IMR-90 (cell line): ENCODE data around the gene FNDC3A. TPM values are rescaled to one million over a fixed set of nuclear protein-coding genes. Genes with fewer than 3 reads are reported as not detected.

Source experiments
- ATAC-seq: fragments of 200-7000 bp; cut with Tn5 transposase; 2 replicates; pipeline ENCODE4 v1.9.1; 2020; ENCODE audit warnings: low read depth, mild to moderate bottlenecking, moderate library complexity
- BruUV-seq: library from RNA; stranded (reverse); fragments of 400-500 nt; replicated peaks from 2 replicates; lab custom pipeline; 2021; lab: Mats Ljungman, UMichigan
- CTCF ChIA-PET: fragments of 300-600 bp; formaldehyde crosslinking; extraction: SDS; loops from one replicate; lab custom pipeline; 2021; ENCODE audit warnings: antibody characterized with exemption; lab: Yijun Ruan, JAX
- POLR2A ChIA-PET: fragments of 300-600 bp; sonication (Branson Sonifier 250); formaldehyde crosslinking; loops from one replicate; lab custom pipeline; 2022; ENCODE audit warnings: antibody characterized with exemption; ENCODE audit not compliant: unreplicated experiment; lab: Charles Lee
- DNase-seq: peaks from one replicate; pipeline ENCODE4 v3.0.0; 2013
- H2AFZ ChIP-seq: replicated peaks from 2 replicates; pipeline ENCODE3; 2013; ENCODE audit warnings: low read length, mild to moderate bottlenecking; ENCODE audit not compliant: poor library complexity
- H2AK5ac ChIP-seq: 2 replicates; pipeline ENCODE4 v1.6.1; 2013; ENCODE audit warnings: low read depth, low read length, inconsistent platforms
- H2AK9ac ChIP-seq: replicated peaks from 2 replicates; pipeline ENCODE3; 2013; ENCODE audit warnings: mild to moderate bottlenecking, low read depth, low read length, moderate library complexity; ENCODE audit not compliant: poor library complexity
- H2BK120ac ChIP-seq: 2 replicates; pipeline ENCODE4 v1.6.1; 2013; ENCODE audit warnings: low read depth, low read length, inconsistent platforms
- H2BK15ac ChIP-seq: 3 replicates; pipeline ENCODE4 v1.6.1; 2013; ENCODE audit warnings: low read depth, low read length, inconsistent platforms
- H2BK20ac ChIP-seq: 2 replicates; pipeline ENCODE4 v1.6.1; 2013; ENCODE audit warnings: low read depth, mild to moderate bottlenecking, inconsistent platforms, low read length, moderate library complexity
- H2BK5ac ChIP-seq: 2 replicates; pipeline ENCODE4 v1.6.1; 2013; ENCODE audit warnings: mild to moderate bottlenecking, low read depth, low read length, inconsistent platforms; ENCODE audit not compliant: poor library complexity, severe bottlenecking
- H3K14ac ChIP-seq: replicated peaks from 2 replicates; pipeline ENCODE4 v1.6.1; 2013; ENCODE audit warnings: low read depth, low read length, inconsistent platforms
- H3K18ac ChIP-seq: 2 replicates; pipeline ENCODE4 v1.6.1; 2013; ENCODE audit warnings: low read depth, low read length, control low read depth
- H3K23ac ChIP-seq: 2 replicates; pipeline ENCODE4 v1.6.1; 2013; ENCODE audit warnings: low read depth, low read length, inconsistent platforms
- H3K27ac ChIP-seq: 2 replicates; pipeline ENCODE4 v1.5.1; 2013; ENCODE audit warnings: mild to moderate bottlenecking, control low read depth, low read length; ENCODE audit not compliant: insufficient read depth
- H3K27me3 ChIP-seq: 2 replicates; pipeline ENCODE4 v1.6.1; 2013; ENCODE audit warnings: low read length; ENCODE audit not compliant: control insufficient read depth, insufficient read depth
- H3K36me3 ChIP-seq: 2 replicates; pipeline ENCODE4 v1.6.1; 2013; ENCODE audit warnings: low read length, mixed read lengths; ENCODE audit not compliant: control insufficient read depth, insufficient read depth
- H3K4ac ChIP-seq: 2 replicates; pipeline ENCODE4 v1.6.1; 2013; ENCODE audit warnings: low read depth, low read length, inconsistent platforms
- H3K4me1 ChIP-seq: 2 replicates; pipeline ENCODE4 v1.6.1; 2013; ENCODE audit warnings: low read length, mixed read lengths; ENCODE audit not compliant: control insufficient read depth, insufficient read depth
- H3K4me2 ChIP-seq: 2 replicates; pipeline ENCODE4 v1.6.1; 2013; ENCODE audit warnings: low read depth, mild to moderate bottlenecking, control low read depth, low read length, moderate library complexity
- H3K4me3 ChIP-seq: 2 replicates; pipeline ENCODE4 v1.5.1; 2013; ENCODE audit warnings: low read depth, mild to moderate bottlenecking, control low read depth, low read length, moderate library complexity; ENCODE audit not compliant: insufficient read depth
- H3K56ac ChIP-seq: 2 replicates; pipeline ENCODE4 v1.6.1; 2013; ENCODE audit warnings: low read length, inconsistent platforms; ENCODE audit not compliant: insufficient read depth; ENCODE audit errors: extremely low read depth
- H3K79me1 ChIP-seq, 2 experiments: 2 replicates each; pipeline ENCODE4 v1.6.1; 2013; ENCODE audit warnings: low read length in 2 of 2, inconsistent platforms in 1 of 2, low read depth in 1 of 2
- H3K9ac ChIP-seq: 2 replicates; pipeline ENCODE4 v1.6.1; 2013; ENCODE audit warnings: low read depth, low read length, control low read depth
- H3K9me1 ChIP-seq: 2 replicates; pipeline ENCODE4 v1.6.1; 2013; ENCODE audit warnings: low read length, inconsistent platforms; ENCODE audit not compliant: insufficient read depth
- H3K9me3 ChIP-seq: 2 replicates; pipeline ENCODE4 v1.6.1; 2013; ENCODE audit warnings: low read length; ENCODE audit not compliant: control insufficient read depth, insufficient read depth
- H4K20me1 ChIP-seq: 2 replicates; pipeline ENCODE4 v1.6.1; 2013; ENCODE audit warnings: low read length, inconsistent platforms; ENCODE audit not compliant: insufficient read depth
- H4K5ac ChIP-seq: 2 replicates; pipeline ENCODE4 v1.6.1; 2013; ENCODE audit warnings: mild to moderate bottlenecking, low read depth, low read length, control low read depth
- H4K8ac ChIP-seq, 2 experiments: 2 replicates each; pipeline ENCODE4 v1.6.1; 2013; ENCODE audit warnings: low read depth in 2 of 2, low read length in 2 of 2, control low read depth in 1 of 2, inconsistent platforms in 1 of 2
- H4K91ac ChIP-seq: 2 replicates; pipeline ENCODE4 v1.6.1; 2013; ENCODE audit warnings: low read depth, low read length, inconsistent platforms; ENCODE audit not compliant: insufficient read depth
- BHLHE40 ChIP-seq: fragments of 150-350 bp; IDR thresholded peaks from 2 replicates; pipeline ENCODE4 v1.6.1; 2016; ENCODE audit warnings: mild to moderate bottlenecking, low read depth, low read length
- CEBPB ChIP-seq: IDR thresholded peaks from 2 replicates; pipeline ENCODE4 v1.6.1; 2012; ENCODE audit warnings: low read depth, low read length, improper control_type of control experiment
- CHD1 ChIP-seq: IDR thresholded peaks from 2 replicates; pipeline ENCODE4 v1.6.1; 2012; ENCODE audit warnings: low read depth, low read length, improper control_type of control experiment
- FOS ChIP-seq: fragments of 150-350 bp; IDR thresholded peaks from 2 replicates; pipeline ENCODE4 v1.6.1; 2016; ENCODE audit warnings: low read depth, low read length
- MAFK ChIP-seq: IDR thresholded peaks from 2 replicates; pipeline ENCODE4 v1.6.1; 2012; ENCODE audit warnings: low read depth, low read length, improper control_type of control experiment
- MAZ ChIP-seq: IDR thresholded peaks from 2 replicates; pipeline ENCODE4 v1.6.1; 2012; ENCODE audit warnings: low read depth, mild to moderate bottlenecking, low read length, improper control_type of control experiment, moderate library complexity, borderline replicate concordance
- MXI1 ChIP-seq: IDR thresholded peaks from 2 replicates; pipeline ENCODE4 v1.6.1; 2012; ENCODE audit warnings: low read depth, mild to moderate bottlenecking, low read length, moderate library complexity, borderline replicate concordance
- NFE2L2 ChIP-seq: fragments of 150-350 bp; IDR thresholded peaks from 2 replicates; pipeline ENCODE4 v1.6.1; 2016; ENCODE audit warnings: low read depth, mild to moderate bottlenecking, low read length
- POLR2A ChIP-seq: IDR thresholded peaks from 2 replicates; pipeline ENCODE4 v1.6.1; 2012; ENCODE audit warnings: mild to moderate bottlenecking, low read depth, low read length
- RAD21 ChIP-seq: IDR thresholded peaks from 2 replicates; pipeline ENCODE4 v1.6.1; 2012; ENCODE audit warnings: low read length, improper control_type of control experiment
- RCOR1 ChIP-seq: IDR thresholded peaks from 2 replicates; pipeline ENCODE4 v1.6.1; 2012; ENCODE audit warnings: mild to moderate bottlenecking, low read length, improper control_type of control experiment; ENCODE audit not compliant: insufficient replicate concordance
- RFX5 ChIP-seq: IDR thresholded peaks from 2 replicates; pipeline ENCODE4 v1.8.0; 2012; ENCODE audit warnings: low read depth, mild to moderate bottlenecking, low read length, moderate library complexity
- SMC3 ChIP-seq: fragments of 150-350 bp; IDR thresholded peaks from 2 replicates; pipeline ENCODE4 v1.6.1; 2016; ENCODE audit warnings: low read depth, mild to moderate bottlenecking, antibody characterized with exemption, low read length, moderate library complexity
- WGBS, 2 experiments: methylation state at CpG; one replicate each; pipeline versions ENCODE4 v1.1.5 to v1.1.7; 2013; ENCODE audit warnings: missing lambda C conversion rate in 2 of 2; ENCODE audit not compliant: insufficient read length in 1 of 2; ENCODE audit errors: extremely low coverage in 2 of 2; 5-methylcytosine and 5-hydroxymethylcytosine counted together
- dilution Hi-C: fragments of 300-500 bp; cut with HindIII; formaldehyde crosslinking; loops from one replicate; pipeline ENCODE4 v1.14.3; 2018; ENCODE audit warnings: low sequenced_read_pairs; ENCODE audit not compliant: unreplicated experiment
- in situ Hi-C: fragments of 300-500 bp; cut with MboI; formaldehyde crosslinking; loops from 3 replicates; pipeline ENCODE4 v1.14.3; 2019; ENCODE audit warnings: low sequenced_read_pairs, inconsistent platforms, mixed read lengths
- intact Hi-C: fragments of 100-400 bp; cut with micrococcal nuclease; formaldehyde crosslinking; loops from 2 replicates; pipeline ENCODE4 v1.10.0; 2022
- polyA plus RNA-seq, 3 experiments: library from polyadenylated mRNA; depleted of rRNA; stranded (reverse); fragments of >200 nt; gene quantifications; 2 replicates each; pipeline ENCODE4 v1.2.3, GENCODE V29; 2012; ENCODE audit warnings: low replicate concordance in 1 of 3
- total RNA-seq: library from RNA; depleted of rRNA; stranded (reverse); fragments of >200 nt; gene quantifications from 2 replicates; pipeline ENCODE4 v1.2.3, GENCODE V29; 2012
- TF ChIP-seq, protein P1 (sequence below): fragments of 150-350 bp; IDR thresholded peaks from 2 replicates; pipeline ENCODE4 v1.6.1; 2017; ENCODE audit warnings: mild to moderate bottlenecking, antibody characterized with exemption, low read length, low read depth
- TF ChIP-seq, protein P2 (sequence below): conservative IDR thresholded peaks from 2 replicates; pipeline ENCODE4 v1.5.1; 2012; ENCODE audit warnings: mild to moderate bottlenecking, low read depth, low read length, improper control_type of control experiment
- TF ChIP-seq, protein P3 (sequence below): fragments of 150-350 bp; IDR thresholded peaks from 2 replicates; pipeline ENCODE4 v1.6.1; 2016; ENCODE audit warnings: low read depth, mild to moderate bottlenecking, low read length, moderate library complexity, borderline replicate concordance

FNDC3A gene
- total and polyA plus RNA-seq, 2 of the 4 experiments (the other 2 are of a cell fraction), result 29.2 to 60.4 TPM

DNA sequence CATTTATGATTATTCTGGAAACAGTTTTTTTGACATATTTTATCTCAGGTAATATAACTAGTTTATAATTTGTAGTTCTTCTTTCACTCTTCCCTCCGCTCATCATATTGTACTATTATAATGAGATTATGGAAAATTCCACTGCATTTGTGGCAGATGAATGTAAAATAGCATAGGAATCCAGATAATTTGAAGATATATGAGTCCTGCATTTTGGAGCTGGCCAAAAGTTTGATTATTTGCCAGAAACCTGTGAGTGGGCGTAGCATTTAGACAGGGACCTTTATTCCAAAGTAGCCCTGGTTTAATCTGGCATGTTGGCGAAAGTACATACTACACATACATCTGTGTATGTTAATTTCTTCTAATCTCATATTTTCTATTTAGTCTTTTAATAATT, 65.2 kb downstream of the FNDC3A start:
- in situ Hi-C loops, result no loop called here
- Histone ChIP-seq H3K79me1 (peaks cover 27 to 30% of the 10 kb centered on the region in 2 experiments), H2BK15ac (no peak overlapping the region), H3K9me1 (no peaks in the 10 kb centered on the region), H3K18ac (no peak overlapping the region), H4K5ac (no peak overlapping the region), H3K4me3 (no peak overlapping the region), H3K4me2 (no peak overlapping the region), H2BK5ac (no peak overlapping the region), H3K14ac (no peak overlapping the region), H3K4ac (no peak overlapping the region), H4K8ac (no peak overlapping the region), H3K56ac (no peak overlapping the region), H3K9ac (no peak overlapping the region), H4K20me1 (no peaks in the 10 kb centered on the region; the same call in 1 of the 2 replicates), H3K23ac (no peak overlapping the region), H3K4me1 (no peaks in the 10 kb centered on the region), H2AFZ (no peak overlapping the region), H3K27me3 (no peaks in the 10 kb centered on the region), H2BK120ac (no peak overlapping the region), H2AK9ac (no peak overlapping the region), H3K9me3 (no peaks in the 10 kb centered on the region), H3K27ac (no peak overlapping the region), H2BK20ac (no peak overlapping the region), H4K91ac (no peak overlapping the region), H3K36me3 (peaks cover 3% of the 10 kb centered on the region), H2AK5ac (no peak overlapping the region)
- BruUV-seq, result no TSS peak
- intact Hi-C loops, result no loop called here
- TF ChIP-seq, protein P1, sequence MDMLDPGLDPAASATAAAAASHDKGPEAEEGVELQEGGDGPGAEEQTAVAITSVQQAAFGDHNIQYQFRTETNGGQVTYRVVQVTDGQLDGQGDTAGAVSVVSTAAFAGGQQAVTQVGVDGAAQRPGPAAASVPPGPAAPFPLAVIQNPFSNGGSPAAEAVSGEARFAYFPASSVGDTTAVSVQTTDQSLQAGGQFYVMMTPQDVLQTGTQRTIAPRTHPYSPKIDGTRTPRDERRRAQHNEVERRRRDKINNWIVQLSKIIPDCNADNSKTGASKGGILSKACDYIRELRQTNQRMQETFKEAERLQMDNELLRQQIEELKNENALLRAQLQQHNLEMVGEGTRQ, result no peak
- TF ChIP-seq RFX5 (no peak), CHD1 (no peak), CEBPB (no peak), SMC3 (no peak), MXI1 (no peak), POLR2A (no peak), BHLHE40 (no peak), MAFK (no peak), NFE2L2 (no peak), MAZ (no peak), RAD21 (no peak), RCOR1 (no peak), FOS (no peak)
- TF ChIP-seq, protein P2, sequence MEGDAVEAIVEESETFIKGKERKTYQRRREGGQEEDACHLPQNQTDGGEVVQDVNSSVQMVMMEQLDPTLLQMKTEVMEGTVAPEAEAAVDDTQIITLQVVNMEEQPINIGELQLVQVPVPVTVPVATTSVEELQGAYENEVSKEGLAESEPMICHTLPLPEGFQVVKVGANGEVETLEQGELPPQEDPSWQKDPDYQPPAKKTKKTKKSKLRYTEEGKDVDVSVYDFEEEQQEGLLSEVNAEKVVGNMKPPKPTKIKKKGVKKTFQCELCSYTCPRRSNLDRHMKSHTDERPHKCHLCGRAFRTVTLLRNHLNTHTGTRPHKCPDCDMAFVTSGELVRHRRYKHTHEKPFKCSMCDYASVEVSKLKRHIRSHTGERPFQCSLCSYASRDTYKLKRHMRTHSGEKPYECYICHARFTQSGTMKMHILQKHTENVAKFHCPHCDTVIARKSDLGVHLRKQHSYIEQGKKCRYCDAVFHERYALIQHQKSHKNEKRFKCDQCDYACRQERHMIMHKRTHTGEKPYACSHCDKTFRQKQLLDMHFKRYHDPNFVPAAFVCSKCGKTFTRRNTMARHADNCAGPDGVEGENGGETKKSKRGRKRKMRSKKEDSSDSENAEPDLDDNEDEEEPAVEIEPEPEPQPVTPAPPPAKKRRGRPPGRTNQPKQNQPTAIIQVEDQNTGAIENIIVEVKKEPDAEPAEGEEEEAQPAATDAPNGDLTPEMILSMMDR, result no peak
- TF ChIP-seq, protein P3, sequence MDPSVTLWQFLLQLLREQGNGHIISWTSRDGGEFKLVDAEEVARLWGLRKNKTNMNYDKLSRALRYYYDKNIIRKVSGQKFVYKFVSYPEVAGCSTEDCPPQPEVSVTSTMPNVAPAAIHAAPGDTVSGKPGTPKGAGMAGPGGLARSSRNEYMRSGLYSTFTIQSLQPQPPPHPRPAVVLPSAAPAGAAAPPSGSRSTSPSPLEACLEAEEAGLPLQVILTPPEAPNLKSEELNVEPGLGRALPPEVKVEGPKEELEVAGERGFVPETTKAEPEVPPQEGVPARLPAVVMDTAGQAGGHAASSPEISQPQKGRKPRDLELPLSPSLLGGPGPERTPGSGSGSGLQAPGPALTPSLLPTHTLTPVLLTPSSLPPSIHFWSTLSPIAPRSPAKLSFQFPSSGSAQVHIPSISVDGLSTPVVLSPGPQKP, result no peak
- DNase-seq, result no peak
- no peak for ATAC-seq
- ChIA-PET CTCF (no interaction called here), POLR2A (no interaction called here)
- dilution Hi-C loops, result no loop called here
- no CpG with 5 or more reads among the region's 3 CpGs for WGBS, 2 experiments
